ENCODE data around the gene SMS.

Gene SMS

GRCh38 chrX:22032084-22032483 lies 91.6 kb downstream of the SMS start, which contains the start of gene PHEX:
Gene PHEX (plus strand): TSS chrX:22032325. CDS start chrX:22033006, 681 bp downstream.
- DNase-seq (no peak), ATAC-seq (no peak)
- Mint-ChIP-seq H3K4me1 (peaks cover 18% of the 10 kb centered on the region), H3K27ac (peak within 1 kb of the TSS in 1 of 2 donors; percentile 19), H3K27me3 (no peaks in the 10 kb centered on the region), H3K9me3 (no peaks in the 10 kb centered on the region), H3K4me3 (peak within 1 kb of the TSS in 1 of 2 donors; percentile 31)

- Mint-ChIP-seq H3K9me3 (no peaks in the 10 kb centered on the region), H3K27me3 (no peaks in the 10 kb centered on the region), H3K27ac (no peak overlapping the region), H3K4me1 (peaks cover 18% of the 10 kb centered on the region), H3K4me3 (peak overlapping the region in 1 of 2 donors; percentile 31)
- DNase-seq (no peak), ATAC-seq (no peak)
Measured at GRCh38 chrX:22032506-22032905, 92.0 kb downstream of the SMS start.

DNA sequence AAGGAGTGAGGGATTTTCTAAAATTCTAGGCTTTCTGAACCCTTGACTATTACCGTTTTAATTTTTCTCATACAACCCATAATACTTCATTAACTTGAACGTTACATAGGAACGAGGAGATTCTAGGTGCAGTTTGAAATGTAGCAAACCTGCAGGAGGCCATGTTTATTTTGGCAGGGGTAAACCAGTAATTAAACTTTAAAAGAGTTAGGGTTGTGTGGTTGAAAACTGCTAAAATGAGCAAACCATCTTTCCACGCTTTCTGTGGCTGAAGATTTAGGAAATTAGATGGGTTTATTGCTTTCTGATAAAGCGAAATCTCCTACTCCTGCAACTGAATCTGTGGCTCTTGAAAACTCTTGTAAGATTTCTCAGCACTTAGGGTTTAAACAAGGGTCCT lies 93.3 kb downstream of the SMS start:
- no peak overlapping the region for H3K27ac Mint-ChIP-seq
- H3K4me1 Mint-ChIP-seq, result peaks cover 16% of the 10 kb centered on the region
- H3K9me3 Mint-ChIP-seq, result no peaks in the 10 kb centered on the region
- H3K4me3 Mint-ChIP-seq, result peak overlapping the region in 1 of 2 donors; percentile 15
- H3K27me3 Mint-ChIP-seq, result no peaks in the 10 kb centered on the region
- ATAC-seq (no peak), DNase-seq (no peak)

DNA sequence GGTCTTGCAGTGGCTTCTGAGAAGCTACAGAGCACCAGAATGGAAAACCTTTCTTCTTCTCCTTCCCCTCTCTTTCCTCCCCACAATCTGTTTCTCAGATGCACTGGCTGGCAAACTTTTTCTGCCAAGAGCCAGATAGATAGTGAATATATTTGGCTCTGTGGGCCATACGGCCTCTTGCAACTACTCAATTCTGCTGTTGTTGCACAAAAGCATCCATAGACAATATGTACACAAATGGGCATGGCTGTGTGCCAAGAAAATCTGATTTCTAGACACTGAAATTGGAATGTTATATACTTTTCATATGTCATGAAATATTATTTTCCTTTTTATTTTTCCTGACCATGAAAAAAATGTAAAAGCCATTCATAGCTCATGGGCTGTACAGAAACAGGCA lies 94.7 kb downstream of the SMS start:
- H3K4me1 Mint-ChIP-seq, result peaks cover 21% of the 10 kb centered on the region
- H3K27ac Mint-ChIP-seq, result no peak overlapping the region
- DNase-seq, result no peak
- no peaks in the 10 kb centered on the region for H3K9me3 Mint-ChIP-seq
- no peak for ATAC-seq
- no peaks in the 10 kb centered on the region for H3K27me3 Mint-ChIP-seq
- no peak overlapping the region for H3K4me3 Mint-ChIP-seq

- Mint-ChIP-seq H3K27me3 (no peaks in the 10 kb centered on the region), H3K9me3 (no peaks in the 10 kb centered on the region), H3K4me3 (peak overlapping the region in 1 of 2 donors; percentile 55), H3K4me1 (peaks cover 40% of the 10 kb centered on the region), H3K27ac (peak overlapping the region in 1 of 2 donors; percentile 52)
- ATAC-seq (no peak), DNase-seq (no peak)
Measured at GRCh38 chrX:22037225-22037624, 96.7 kb downstream of the SMS start.

- Mint-ChIP-seq H3K9me3 (no peaks in the 10 kb centered on the region), H3K27me3 (no peaks in the 10 kb centered on the region), H3K27ac (peak overlapping the region in 1 of 2 donors; percentile 15), H3K4me1 (peaks cover 36% of the 10 kb centered on the region), H3K4me3 (peak overlapping the region; percentile 60 to 67)
- peak; percentile 66 for ATAC-seq
- no peak for DNase-seq
Measured at GRCh38 chrX:22037911-22038537, 97.5 kb downstream of the SMS start.

GRCh38 chrX:22039541-22039940 lies 99.0 kb downstream of the SMS start:
- peak overlapping the region in 1 of 2 donors; percentile 68 for H3K27ac Mint-ChIP-seq
- H3K4me3 Mint-ChIP-seq, result peak overlapping the region; percentile 12 to 79
- H3K27me3 Mint-ChIP-seq, result no peaks in the 10 kb centered on the region
- H3K4me1 Mint-ChIP-seq, result peaks cover 36% of the 10 kb centered on the region
- no peak for DNase-seq
- no peaks in the 10 kb centered on the region for H3K9me3 Mint-ChIP-seq
- ATAC-seq, result no peak

DNA sequence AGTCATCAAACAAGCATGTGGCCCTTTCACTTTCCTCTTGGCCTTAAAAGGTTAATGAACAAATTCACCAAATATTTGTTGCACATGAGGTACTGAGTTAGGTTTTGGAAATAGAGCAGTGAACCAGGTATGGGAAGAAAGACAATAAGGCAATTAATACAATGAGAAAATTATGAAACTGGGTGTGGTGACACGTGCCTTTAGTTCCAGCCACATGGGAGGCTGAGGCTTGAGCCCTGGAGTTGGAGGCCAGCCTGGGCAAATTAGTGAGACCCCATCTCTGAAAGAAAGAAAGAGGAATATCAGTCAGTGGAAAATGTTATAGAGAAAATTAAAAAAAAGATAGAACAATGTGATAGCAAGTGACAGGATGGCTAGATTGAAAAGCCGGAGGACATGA lies 99.7 kb downstream of the SMS start:
- DNase-seq (no peak), ATAC-seq (no peak)
- Mint-ChIP-seq H3K27ac (peak overlapping the region in 1 of 2 donors; percentile 39), H3K4me3 (peak overlapping the region in 1 of 2 donors; percentile 79), H3K9me3 (no peaks in the 10 kb centered on the region), H3K4me1 (peaks cover 36% of the 10 kb centered on the region), H3K27me3 (no peaks in the 10 kb centered on the region)

DNA sequence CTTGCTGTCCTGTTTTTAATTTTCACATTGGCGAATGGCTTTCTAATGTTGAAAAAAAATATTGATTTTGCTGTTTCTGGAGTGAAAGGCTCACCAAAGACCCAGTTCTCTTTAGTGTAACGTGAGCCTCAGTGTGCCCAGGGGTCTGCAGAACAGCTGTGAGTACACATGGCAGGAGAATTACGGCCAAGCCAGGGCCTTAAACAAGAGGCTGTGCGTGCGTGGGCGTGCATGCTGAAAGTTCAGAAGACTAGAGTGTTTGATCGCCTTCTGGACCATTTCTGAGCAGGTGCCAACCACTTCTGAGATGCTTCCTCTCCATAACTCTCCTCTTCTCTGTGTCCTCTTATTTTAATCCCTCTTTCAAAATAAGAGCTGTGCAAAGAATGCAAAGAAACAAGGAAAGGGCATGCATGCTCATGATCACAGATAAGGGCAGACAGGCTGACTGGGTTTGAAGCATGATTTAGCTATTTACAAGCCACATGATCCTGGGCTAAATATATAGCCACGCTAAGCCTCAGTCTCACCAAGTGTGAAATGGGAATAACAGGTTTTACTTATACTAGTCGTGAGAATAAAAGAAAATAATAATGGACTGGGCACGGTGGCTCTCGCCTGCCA lies 101.5 kb downstream of the SMS start:
- H3K4me1 Mint-ChIP-seq, result peaks cover 35% of the 10 kb centered on the region
- H3K27ac Mint-ChIP-seq, result no peak overlapping the region
- H3K9me3 Mint-ChIP-seq, result no peaks in the 10 kb centered on the region
- DNase-seq, result no peak
- H3K4me3 Mint-ChIP-seq, result peak overlapping the region in 1 of 2 donors; percentile 76
- ATAC-seq, result no peak
- H3K27me3 Mint-ChIP-seq, result no peaks in the 10 kb centered on the region

DNA sequence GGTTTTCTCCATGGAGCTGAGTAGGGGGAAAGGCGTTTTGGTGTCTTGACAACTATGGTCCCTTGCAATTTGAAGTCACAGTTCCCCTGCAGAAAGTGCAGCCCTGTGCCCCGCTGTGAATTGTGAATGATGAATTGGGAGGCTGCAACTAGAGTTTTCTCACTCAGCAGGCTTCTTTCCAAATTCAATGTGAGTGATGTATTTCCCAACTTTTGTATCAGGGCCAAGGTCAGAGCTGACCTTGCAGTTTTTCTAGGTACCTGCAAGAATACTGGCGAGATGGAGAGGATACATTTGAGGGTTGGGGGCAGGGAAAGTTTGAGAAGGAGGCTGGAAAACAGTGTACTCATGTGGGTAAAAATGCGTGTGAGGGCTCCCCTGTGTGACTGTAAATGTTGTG lies 103.4 kb downstream of the SMS start:
- Mint-ChIP-seq H3K4me3 (no peak overlapping the region), H3K4me1 (peaks cover 26% of the 10 kb centered on the region), H3K9me3 (no peaks in the 10 kb centered on the region), H3K27ac (peak overlapping the region in 1 of 2 donors; percentile 55), H3K27me3 (no peaks in the 10 kb centered on the region)
- ATAC-seq (no peak), DNase-seq (no peak)
